K562 (cell line): ENCODE measurements around the gene RASAL1. TPM values are rescaled to one million over a fixed set of nuclear protein-coding genes. Genes with fewer than 3 reads are reported as not detected.
A peak's percentile ranks its signal among the peaks of the same experiment; 100 is the strongest.

Experiments
- ATAC-seq: fragments of 200-7000 bp; cut with Tn5 transposase; 3 replicates; pipeline ENCODE4 v1.9.1; 2020; ENCODE audit warnings: moderate library complexity
- BruUV-seq: library from RNA; stranded (reverse); fragments of 400-500 nt; replicated peaks from 2 replicates; lab custom pipeline; 2021; lab: Mats Ljungman, UMichigan
- CTCF ChIA-PET: fragments of 300-600 bp; formaldehyde crosslinking; extraction: SDS; loops from one replicate; lab custom pipeline; 2021; ENCODE audit warnings: low intra/inter-chr PET ratio; lab: Yijun Ruan, JAX
- POLR2A ChIA-PET: fragments of 300-600, 350-650 bp; sonication (Branson Sonifier 250); formaldehyde crosslinking; extraction: SDS; loops from one replicate; lab custom pipeline; 2021; ENCODE audit warnings: antibody characterized with exemption, inconsistent platforms; lab: Yijun Ruan, JAX
- DNase-seq, 4 experiments: peaks; one replicate each; pipeline versions ENCODE4 v3.0.0 to v3.0.0-alpha.2; 2011 to 2018; ENCODE audit warnings: low spot score in 3 of 4, mixed read lengths in 3 of 4; ENCODE audit errors: extremely low read depth in 1 of 4
- FAIRE-seq: peaks from 2 replicates; lab custom pipeline; 2011; peaks lifted over from hg19 to GRCh38; lab: Jason Lieb, UNC
- H2AFZ ChIP-seq: 2 replicates; pipeline ENCODE4 v1.6.0; 2011; ENCODE audit warnings: low read depth, low read length, control low read depth, inconsistent platforms
- H3K27ac ChIP-seq: fragments of 200-600 bp; 3 replicates; pipeline ENCODE4 v1.8.0; 2011; ENCODE audit warnings: low read depth, mild to moderate bottlenecking, control low read depth, inconsistent platforms, low read length, moderate library complexity, mixed read lengths; ENCODE audit errors: extremely low read depth
- H3K27me3 ChIP-seq, 2 experiments: fragments of 300-600 bp in 1 of 2; 2 replicates in 1 of 2; 3 replicates in 1 of 2; pipeline versions ENCODE4 v1.6.0 to v1.8.0; 2011; ENCODE audit warnings: inconsistent platforms in 2 of 2, low read length in 2 of 2, mild to moderate bottlenecking in 1 of 2, mixed read lengths in 1 of 2, moderate library complexity in 1 of 2; ENCODE audit not compliant: control insufficient read depth in 2 of 2, insufficient read depth in 2 of 2
- H3K36me3 ChIP-seq: fragments of 300-600 bp; 3 replicates; pipeline ENCODE4 v1.8.0; 2011; ENCODE audit warnings: mild to moderate bottlenecking, low read length, inconsistent platforms; ENCODE audit not compliant: control insufficient read depth, insufficient read depth
- H3K4me1 ChIP-seq, 2 experiments: fragments of 200-600 bp in 1 of 2; replicated peaks in 1 of 2; 2 replicates in 1 of 2; 3 replicates in 1 of 2; pipeline versions ENCODE4 v1.5.1 to v1.8.0; 2011; ENCODE audit warnings: inconsistent platforms in 2 of 2, low read length in 2 of 2, mild to moderate bottlenecking in 1 of 2, mixed read lengths in 1 of 2, moderate library complexity in 1 of 2; ENCODE audit not compliant: control insufficient read depth in 2 of 2, insufficient read depth in 2 of 2
- H3K4me2 ChIP-seq: 2 replicates; pipeline ENCODE4 v1.6.1; 2011; ENCODE audit warnings: low read length, control low read depth, inconsistent platforms, mixed read lengths; ENCODE audit not compliant: insufficient read depth
- H3K4me3 ChIP-seq: fragments of 200-600 bp; sonication (generic), shearing (Covaris generic); 2 replicates; pipeline ENCODE4 v1.5.1; 2016; ENCODE audit warnings: control low read depth, inconsistent platforms
- H3K79me2 ChIP-seq: fragments of 200-600 bp; 3 replicates; pipeline ENCODE4 v1.8.0; 2011; ENCODE audit warnings: low read length, inconsistent platforms; ENCODE audit not compliant: control insufficient read depth, insufficient read depth
- H3K9ac ChIP-seq, 2 experiments: 2 replicates each; pipeline versions ENCODE4 v1.6.0 to v1.6.1; 2011; ENCODE audit warnings: low read depth in 2 of 2, low read length in 2 of 2, control low read depth in 1 of 2, inconsistent platforms in 1 of 2, mild to moderate bottlenecking in 1 of 2, mixed read lengths in 1 of 2; ENCODE audit not compliant: insufficient read depth in 1 of 2
- H3K9me1 ChIP-seq: one replicate; pipeline ENCODE4 v1.6.0; 2011; ENCODE audit warnings: inconsistent platforms, mild to moderate bottlenecking, low read length, moderate library complexity; ENCODE audit not compliant: control insufficient read depth, insufficient read depth
- H3K9me3 ChIP-seq: replicated peaks from 2 replicates; pipeline ENCODE4 v1.5.1; 2011; ENCODE audit warnings: low read depth, low read length, inconsistent platforms; ENCODE audit not compliant: control insufficient read depth, insufficient read depth
- H4K20me1 ChIP-seq: replicated peaks from 2 replicates; pipeline ENCODE4 v1.6.1; 2011; ENCODE audit warnings: low read length, inconsistent platforms, mixed read lengths; ENCODE audit not compliant: control insufficient read depth, insufficient read depth
- KAT2B ChIP-seq: IDR thresholded peaks from one replicate; pipeline ENCODE4 v1.6.1; 2012; ENCODE audit warnings: low read depth, mild to moderate bottlenecking, control low read depth, inconsistent platforms, low read length, moderate library complexity
- NFE2L1 ChIP-seq: fragments of 450-650 bp; IDR thresholded peaks from 2 replicates; pipeline ENCODE4 v1.6.1; 2016; ENCODE audit warnings: missing genetic modification characterization, low read depth, mild to moderate bottlenecking, missing compliant biosample characterization, moderate library complexity, borderline replicate concordance
- POLR2G ChIP-seq: fragments of 200-400 bp; formaldehyde crosslinking; IDR thresholded peaks from 2 replicates; pipeline ENCODE4 v1.6.1; 2017; ENCODE audit warnings: low read depth, mild to moderate bottlenecking, antibody characterized with exemption, low read length, moderate library complexity
- RBFOX2 ChIP-seq: fragments of 200-400 bp; formaldehyde crosslinking; IDR thresholded peaks from 2 replicates; pipeline ENCODE4 v1.6.1; 2017; ENCODE audit warnings: low read depth, mild to moderate bottlenecking, low read length, moderate library complexity
- TARDBP ChIP-seq: fragments of 450-650 bp; IDR thresholded peaks from 2 replicates; pipeline ENCODE4 v1.6.1; 2016
- WGBS: fragments of 100-300 bp; shearing (Covaris generic); methylation state at CpG from one replicate; pipeline ENCODE4 v1.1.6; 2016; ENCODE audit warnings: low coverage, mixed read lengths; ENCODE audit not compliant: insufficient coverage; ENCODE audit errors: missing lambda C conversion rate; 5-methylcytosine and 5-hydroxymethylcytosine counted together
- in situ Hi-C: fragments of 300-500 bp; cut with MboI; formaldehyde crosslinking; loops from 4 replicates; pipeline ENCODE4 v1.15.0; 2018; ENCODE audit warnings: inconsistent platforms, mixed read lengths
- intact Hi-C: fragments of 100-400 bp; cut with micrococcal nuclease; formaldehyde crosslinking; loops from 2 replicates; pipeline ENCODE4 v1.14.2; 2022
- polyA plus RNA-seq, 8 experiments: library from polyadenylated mRNA; depleted of rRNA in 4 of 8; stranded (reverse) in 5 of 8; unstranded in 3 of 8; fragments of >200 nt; fragmentation: Nextera tagmentation in 2 of 8; fragmentation: Illumina TruSeq in 1 of 8; extraction: Ambion mirVana in 2 of 8; extraction: Trizol in 1 of 8; gene quantifications; 2 replicates each; pipeline versions ENCODE4 v1.2.1 to v1.2.3, GENCODE V29; 2011 to 2014; ENCODE audit warnings: inconsistent platforms in 1 of 8, missing spikeins in 1 of 8
- total RNA-seq, 7 experiments: library from RNA; depleted of rRNA in 6 of 7; stranded (reverse); fragments of >200 nt in 6 of 7; fragmentation: Illumina TruSeq in 2 of 7; extraction: Trizol in 2 of 7; gene quantifications; 2 replicates each; pipeline versions ENCODE4 v1.2.1 to v1.2.3, GENCODE V29; 2011 to 2021; ENCODE audit warnings: low replicate concordance in 1 of 7

Gene RASAL1
- total and polyA plus RNA-seq, 9 of the 15 experiments (the other 6 are each of a cell fraction or from before 2014, with no cell fraction given), result 0.06 to 0.16 (median 0.14) TPM; not detected in 6

DNA sequence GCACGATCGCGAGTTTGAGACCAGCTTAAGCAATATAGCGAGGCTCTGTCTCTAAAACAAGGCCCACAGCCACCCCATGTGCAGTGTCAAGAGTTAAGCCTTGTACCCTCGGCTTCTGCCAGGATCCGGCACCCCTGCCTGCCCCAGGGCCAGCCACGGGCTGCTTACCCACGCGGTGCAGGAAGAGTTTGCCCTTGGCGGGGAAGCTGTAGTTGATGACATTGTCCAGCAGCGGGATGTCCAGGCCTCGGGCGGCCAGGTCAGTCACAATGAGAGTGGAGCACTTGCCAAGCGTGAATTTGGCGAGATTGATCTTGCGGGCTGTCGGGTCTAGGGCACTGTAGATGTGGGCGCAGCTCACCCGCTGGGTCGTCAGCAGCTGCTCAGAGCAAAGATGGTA, 36.6 kb upstream of the RASAL1 start:
- WGBS, result 97% methylated on average over 13 of the region's 20 CpGs
- no peak for ATAC-seq
- Histone ChIP-seq H3K9ac (peak overlapping the region in 1 of 2 experiments; percentile 62; a peak in 1 of 4 replicates), H4K20me1 (no peaks in the 10 kb centered on the region; the same call in 1 of the 2 replicates)
- POLR2A ChIA-PET, result interaction anchor here (0.6 kb wide), 1 partner anchor 11 kb away, joined by 3 read pairs; no protein-coding TSS in a partner anchor
- TF ChIP-seq POLR2G (peak; percentile 30; the same call in 1 of the 2 replicates), RBFOX2 (peak; percentile 29; the same call in 1 of the 2 replicates), KAT2B (no peak), NFE2L1 (tag) (no peak), TARDBP (no peak)
- TF ChIP-seq, all 486 proteins: peak for 2
- no peak overlapping the region for H3K27ac ChIP-seq
- DNase-seq (no peak), FAIRE-seq (no peak)
- no peaks in the 10 kb centered on the region for H3K27me3 ChIP-seq
- no peaks in the 10 kb centered on the region; the same call in 2 of the 3 replicates for H3K79me2 ChIP-seq
- peaks cover 89% of the 10 kb centered on the region for H3K36me3 ChIP-seq
- H3K9me3 ChIP-seq, result no peaks in the 10 kb centered on the region
- H3K9me1 ChIP-seq, result peaks cover 2% of the 10 kb centered on the region
- no peak overlapping the region for H3K4me2 ChIP-seq
- no TSS peak for BruUV-seq
- in situ Hi-C loops, result loop anchor here (5.0 kb wide), 1 partner anchor 125 kb away; no protein-coding TSS in a partner anchor
- intact Hi-C loops, result no loop called here
- H2AFZ ChIP-seq, result no peak overlapping the region
- CTCF ChIA-PET, result no interaction called here
- peaks cover 0 to 12% of the 10 kb centered on the region in 2 experiments; a peak in 2 of 5 replicates for H3K4me1 ChIP-seq
- no peak overlapping the region for H3K4me3 ChIP-seq
